HG03575 (cell line): ENCODE measurements around the gene SNAI1.
"Not testable (repeated sequence)": the region's sequence is repeated elsewhere in the genome, so short reads cannot be mapped to it uniquely, and the experiment has no call there.

ENCODE experiments used
- ATAC-seq: cut with Tn5 transposase; IDR thresholded peaks from one replicate; pipeline ENCODE4 v1.9.1; 2021; ENCODE audit not compliant: unreplicated experiment, insufficient number of reproducible peaks, low FRiP score; ENCODE audit errors: extremely low read depth

SNAI1 gene

DNA sequence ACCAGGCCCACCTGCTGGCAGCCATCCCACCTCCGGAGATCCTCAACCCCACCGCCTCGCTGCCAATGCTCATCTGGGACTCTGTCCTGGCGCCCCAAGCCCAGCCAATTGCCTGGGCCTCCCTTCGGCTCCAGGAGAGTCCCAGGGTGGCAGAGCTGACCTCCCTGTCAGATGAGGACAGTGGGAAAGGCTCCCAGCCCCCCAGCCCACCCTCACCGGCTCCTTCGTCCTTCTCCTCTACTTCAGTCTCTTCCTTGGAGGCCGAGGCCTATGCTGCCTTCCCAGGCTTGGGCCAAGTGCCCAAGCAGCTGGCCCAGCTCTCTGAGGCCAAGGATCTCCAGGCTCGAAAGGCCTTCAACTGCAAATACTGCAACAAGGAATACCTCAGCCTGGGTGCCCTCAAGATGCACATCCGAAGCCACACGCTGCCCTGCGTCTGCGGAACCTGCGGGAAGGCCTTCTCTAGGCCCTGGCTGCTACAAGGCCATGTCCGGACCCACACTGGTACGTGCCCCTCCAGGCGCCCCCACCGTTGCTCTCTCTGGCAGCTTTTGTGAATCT lies 1.1 kb downstream of the SNAI1 start:
- no peak for ATAC-seq

DNA sequence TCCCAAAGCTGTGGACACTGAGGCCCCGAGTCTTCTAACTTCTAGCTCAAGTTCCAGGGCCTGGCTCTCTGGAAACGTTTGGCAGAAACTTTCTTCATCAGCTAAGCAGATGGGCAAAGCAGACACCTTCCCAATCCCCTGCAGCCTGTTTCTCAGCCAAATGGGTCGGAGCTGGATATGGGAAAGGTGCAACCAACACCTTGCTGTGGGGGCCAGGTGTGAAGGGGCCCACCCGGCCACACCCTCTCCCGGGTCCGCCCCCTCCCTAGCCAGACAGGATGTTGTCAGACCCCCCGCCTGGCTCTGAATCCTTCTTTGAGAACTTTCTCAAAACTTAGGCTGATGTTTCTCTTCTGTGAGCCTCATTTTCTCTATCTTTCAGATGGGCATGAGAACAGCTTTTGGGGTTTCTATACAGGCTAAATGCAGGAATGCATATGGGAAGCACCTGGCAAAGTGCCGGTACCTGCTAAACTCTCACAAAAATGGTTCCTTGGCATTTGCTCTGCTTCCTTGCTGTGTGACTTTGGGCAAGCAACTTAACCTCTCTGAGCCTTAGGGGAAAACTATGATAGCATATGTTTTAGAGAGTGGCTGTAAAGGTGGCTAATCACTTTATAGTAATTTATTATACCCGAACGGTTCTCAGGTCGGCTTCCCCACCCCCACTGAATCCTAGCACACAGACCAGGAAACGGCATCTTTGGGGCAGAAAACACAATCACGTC lies 1.8 kb downstream of the SNAI1 start:
- no peak for ATAC-seq

GRCh38 chr20:49985157-49985556 lies 2.4 kb downstream of the SNAI1 start:
- no peak for ATAC-seq

GRCh38 chr20:49985617-49986016 lies 2.8 kb downstream of the SNAI1 start:
- ATAC-seq: no peak

DNA sequence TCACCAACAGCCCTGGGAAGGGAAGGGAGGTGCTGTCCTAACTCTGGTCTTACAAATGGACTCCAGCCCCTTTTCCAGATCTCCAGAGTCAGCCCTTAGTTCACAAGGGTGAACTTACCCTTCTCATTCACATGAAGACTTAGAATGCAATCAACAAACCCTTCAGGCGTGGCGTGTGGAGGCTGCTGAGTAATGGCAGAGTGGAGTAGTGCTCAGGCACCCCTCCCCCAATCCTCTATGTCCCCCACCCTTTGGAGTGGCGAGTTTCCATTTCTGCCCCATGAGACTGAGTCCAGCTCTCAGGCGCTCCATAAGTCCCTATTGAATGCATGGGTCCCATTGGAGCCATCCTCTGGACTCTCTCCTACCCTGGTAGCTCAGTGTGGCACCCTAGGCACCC lies 3.3 kb downstream of the SNAI1 start:
- no peak for ATAC-seq

DNA sequence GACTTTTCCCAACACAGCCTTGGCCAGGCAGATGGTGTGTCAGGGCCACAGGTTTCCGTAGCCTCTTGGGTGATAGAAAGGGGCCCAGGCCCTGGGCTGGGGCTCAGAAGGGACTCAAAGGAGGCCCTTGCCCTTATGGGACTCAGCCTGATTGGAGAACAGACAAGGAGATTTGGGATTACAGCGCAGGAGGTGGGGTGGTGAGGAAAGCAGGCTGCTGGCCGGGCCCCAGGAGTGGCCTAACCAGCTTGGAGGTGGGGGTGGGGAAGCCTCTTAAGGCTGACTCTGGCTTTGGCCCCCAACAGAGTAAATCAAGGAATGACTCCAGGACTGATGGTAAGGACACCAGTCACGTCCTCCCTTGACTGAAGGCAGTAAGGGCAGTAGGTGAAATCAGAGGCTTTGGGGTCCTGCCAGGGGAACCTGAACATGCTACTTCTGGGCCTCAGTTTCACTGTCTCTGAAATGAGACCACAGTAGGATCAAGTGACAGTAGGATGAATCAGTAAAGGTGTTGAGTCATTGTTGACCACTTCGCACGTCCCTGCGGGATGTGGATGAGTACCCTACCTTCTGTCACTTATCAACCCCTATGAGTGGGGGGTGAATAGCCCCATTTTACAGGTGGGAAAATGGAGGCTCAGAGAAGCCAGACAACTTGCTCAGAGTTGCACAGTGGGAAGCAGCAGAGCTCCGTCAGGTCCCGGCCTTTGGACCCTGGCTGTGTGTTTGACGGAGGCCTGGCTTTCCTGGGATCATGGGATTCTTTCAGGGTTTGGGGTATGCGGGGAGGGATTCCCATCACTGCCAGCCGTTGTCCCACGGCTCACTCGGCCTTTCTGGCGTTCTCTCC lies 4.5 kb downstream of the SNAI1 start:
- no peak for ATAC-seq

DNA sequence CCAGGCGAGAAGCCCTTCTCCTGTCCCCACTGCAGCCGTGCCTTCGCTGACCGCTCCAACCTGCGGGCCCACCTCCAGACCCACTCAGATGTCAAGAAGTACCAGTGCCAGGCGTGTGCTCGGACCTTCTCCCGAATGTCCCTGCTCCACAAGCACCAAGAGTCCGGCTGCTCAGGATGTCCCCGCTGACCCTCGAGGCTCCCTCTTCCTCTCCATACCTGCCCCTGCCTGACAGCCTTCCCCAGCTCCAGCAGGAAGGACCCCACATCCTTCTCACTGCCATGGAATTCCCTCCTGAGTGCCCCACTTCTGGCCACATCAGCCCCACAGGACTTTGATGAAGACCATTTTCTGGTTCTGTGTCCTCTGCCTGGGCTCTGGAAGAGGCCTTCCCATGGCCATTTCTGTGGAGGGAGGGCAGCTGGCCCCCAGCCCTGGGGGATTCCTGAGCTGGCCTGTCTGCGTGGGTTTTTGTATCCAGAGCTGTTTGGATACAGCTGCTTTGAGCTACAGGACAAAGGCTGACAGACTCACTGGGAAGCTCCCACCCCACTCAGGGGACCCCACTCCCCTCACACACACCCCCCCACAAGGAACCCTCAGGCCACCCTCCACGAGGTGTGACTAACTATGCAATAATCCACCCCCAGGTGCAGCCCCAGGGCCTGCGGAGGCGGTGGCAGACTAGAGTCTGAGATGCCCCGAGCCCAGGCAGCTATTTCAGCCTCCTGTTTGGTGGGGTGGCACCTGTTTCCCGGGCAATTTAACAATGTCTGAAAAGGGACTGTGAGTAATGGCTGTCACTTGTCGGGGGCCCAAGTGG lies 5.3 kb downstream of the SNAI1 start:
- ATAC-seq: no peak

DNA sequence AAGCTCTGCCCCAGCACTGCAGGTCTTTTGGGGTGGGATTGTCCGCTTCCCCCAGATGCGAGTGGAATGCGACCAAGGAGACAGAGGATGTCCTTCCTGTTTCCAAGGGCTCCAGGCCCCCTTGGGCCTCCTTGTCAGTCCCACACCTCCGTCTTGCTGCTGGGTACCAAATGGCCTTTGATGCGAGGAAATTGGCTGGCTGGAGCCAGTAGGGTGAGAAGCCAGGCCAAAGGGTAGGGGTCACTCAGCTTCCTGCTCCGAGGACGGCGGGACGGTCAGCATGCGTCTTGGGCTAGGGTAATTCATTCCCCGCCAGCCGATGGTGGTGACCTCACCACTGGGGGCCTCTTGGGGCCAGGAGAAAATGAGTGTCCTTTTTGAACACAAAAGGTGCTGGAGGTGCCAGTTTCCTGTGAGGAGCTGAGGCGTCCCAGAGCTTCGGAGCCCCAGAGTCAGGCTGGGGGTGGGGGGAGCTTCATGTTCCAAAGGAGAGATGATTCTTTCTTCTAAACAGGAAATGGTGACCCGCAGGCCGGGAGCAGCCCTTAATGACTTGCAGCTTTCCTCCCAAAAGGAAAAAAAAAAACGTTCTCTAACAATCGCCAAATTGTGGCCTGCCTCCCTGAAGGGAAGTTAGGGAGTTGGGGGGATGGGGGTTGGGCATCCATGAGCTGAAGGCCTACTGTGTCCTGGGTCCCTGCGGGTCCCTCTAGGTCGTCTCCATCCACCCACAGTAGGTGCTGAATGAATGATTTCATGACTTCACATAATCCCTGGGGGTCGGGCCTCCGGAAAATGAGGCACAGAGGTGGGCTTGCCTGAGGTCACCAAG lies 6.7 kb downstream of the SNAI1 start:
- no peak for ATAC-seq

GRCh38 chr20:49990271-49990720 lies 7.5 kb downstream of the SNAI1 start:
- ATAC-seq: no peak

- no peak for ATAC-seq
Measured at GRCh38 chr20:49993301-49993751, 10.5 kb downstream of the SNAI1 start.

GRCh38 chr20:49995586-49995985 lies 12.8 kb downstream of the SNAI1 start:
- no peak for ATAC-seq

GRCh38 chr20:49998478-49999188 lies 15.9 kb downstream of the SNAI1 start:
- ATAC-seq: not testable (repeated sequence)

DNA sequence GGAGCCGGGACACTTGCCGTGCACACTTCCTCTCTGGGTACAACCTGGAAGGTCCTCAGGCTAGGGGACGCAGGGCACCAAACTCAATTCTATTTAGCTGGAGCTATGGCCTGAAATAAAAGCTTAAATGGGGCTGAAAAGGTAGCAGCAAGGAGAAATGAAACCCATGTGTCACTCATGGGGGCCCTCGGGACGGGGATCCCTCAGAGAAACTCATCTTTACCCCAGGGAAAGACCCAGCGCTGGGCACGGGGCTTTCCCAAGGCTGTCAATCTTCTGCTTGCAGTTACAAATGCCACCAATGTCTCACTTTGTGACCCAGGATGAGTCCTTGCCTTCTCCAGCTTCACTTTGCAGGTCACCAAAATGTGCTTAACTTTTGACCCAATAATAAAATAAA lies 16.5 kb downstream of the SNAI1 start:
- ATAC-seq: no peak

DNA sequence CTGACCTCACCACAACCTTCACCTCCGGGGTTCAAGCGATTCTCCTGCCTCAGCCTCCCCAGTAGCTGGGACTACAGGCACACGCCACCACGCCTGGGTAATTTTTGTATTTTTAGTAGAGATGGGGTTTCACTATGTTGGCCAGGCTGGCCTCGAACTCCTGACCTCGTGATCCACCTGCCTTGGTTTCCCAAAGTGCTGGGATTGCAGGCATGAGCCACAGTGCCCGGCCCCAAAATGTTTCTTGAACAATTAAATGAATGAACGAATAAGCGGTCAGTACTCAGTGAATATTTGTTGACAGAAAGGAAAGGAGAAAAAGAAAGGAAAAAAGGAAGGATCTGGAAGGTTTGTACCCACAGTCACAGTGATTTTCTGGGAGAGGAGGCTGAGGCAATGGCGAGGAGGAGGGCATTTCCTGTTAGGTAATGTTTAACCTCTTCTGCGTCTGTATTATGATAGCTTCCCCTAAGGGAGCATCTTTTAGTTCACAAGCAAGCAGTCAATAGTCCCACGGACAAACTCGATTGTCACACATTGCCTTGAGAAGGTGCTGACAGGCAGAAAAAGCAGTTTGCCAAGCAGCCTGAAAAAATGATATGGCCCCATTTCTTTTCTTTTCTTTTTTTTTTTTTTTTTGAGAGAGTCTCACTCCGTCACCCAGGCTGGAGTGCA lies 17.9 kb downstream of the SNAI1 start:
- ATAC-seq: not testable (repeated sequence)

GRCh38 chr20:50001784-50002311 lies 19.1 kb downstream of the SNAI1 start:
- ATAC-seq: no peak

- ATAC-seq: no peak
Measured at GRCh38 chr20:50003253-50003656, 20.5 kb downstream of the SNAI1 start.

DNA sequence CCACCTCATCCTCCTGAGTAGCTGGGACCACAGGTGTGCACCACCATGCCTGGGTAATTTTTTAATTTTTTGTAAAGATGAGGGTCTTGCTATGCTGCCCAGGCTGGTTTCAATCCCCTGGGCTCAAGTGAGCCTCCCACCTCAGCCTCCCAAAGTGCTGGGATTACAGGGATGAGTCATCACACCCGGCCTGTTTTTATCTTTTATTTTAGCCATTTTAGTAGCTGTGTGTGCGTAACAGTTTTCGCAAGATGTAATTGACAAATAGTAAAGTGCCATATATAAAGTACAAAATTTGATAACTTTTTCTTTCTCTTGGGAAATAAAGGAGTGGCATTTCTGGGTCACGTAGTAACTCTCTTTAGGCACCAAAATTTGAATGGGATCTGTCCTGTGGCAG lies 21.4 kb downstream of the SNAI1 start:
- no peak for ATAC-seq
